LNCAP (cell line): ENCODE measurements around the gene ZBTB16.

Experiments
- CTCF ChIP-seq: fragments of 450-650 bp; IDR thresholded peaks from 2 replicates; pipeline ENCODE4 v1.5.1; 2017; ENCODE audit warnings: mild to moderate bottlenecking

The ZBTB16 gene

GRCh38 chr11:114152785-114153184 lies 93.3 kb downstream of the ZBTB16 start:
- TF ChIP-seq CTCF = no peak

GRCh38 chr11:114153224-114153623 lies 93.7 kb downstream of the ZBTB16 start:
- no peak for TF ChIP-seq CTCF

GRCh38 chr11:114154271-114155047 lies 94.9 kb downstream of the ZBTB16 start:
- TF ChIP-seq CTCF = no peak

- TF ChIP-seq CTCF = no peak
These were observed 95.6 kb downstream of the ZBTB16 start for GRCh38 chr11:114155116-114155515.

GRCh38 chr11:114156131-114156581 lies 96.6 kb downstream of the ZBTB16 start:
- no peak for TF ChIP-seq CTCF

GRCh38 chr11:114156782-114157181 lies 97.3 kb downstream of the ZBTB16 start:
- no peak for TF ChIP-seq CTCF

- TF ChIP-seq CTCF = no peak
These were observed 98.1 kb downstream of the ZBTB16 start for GRCh38 chr11:114157476-114158050.
